ENCODE results near the gene ATG16L1. TPM values are rescaled to one million over a fixed set of nuclear protein-coding genes. Genes with fewer than 3 reads are reported as not detected.

The ATG16L1 gene
- total RNA-seq, 2 experiments from 2014 or later: 31.8 to 44.9 TPM

DNA sequence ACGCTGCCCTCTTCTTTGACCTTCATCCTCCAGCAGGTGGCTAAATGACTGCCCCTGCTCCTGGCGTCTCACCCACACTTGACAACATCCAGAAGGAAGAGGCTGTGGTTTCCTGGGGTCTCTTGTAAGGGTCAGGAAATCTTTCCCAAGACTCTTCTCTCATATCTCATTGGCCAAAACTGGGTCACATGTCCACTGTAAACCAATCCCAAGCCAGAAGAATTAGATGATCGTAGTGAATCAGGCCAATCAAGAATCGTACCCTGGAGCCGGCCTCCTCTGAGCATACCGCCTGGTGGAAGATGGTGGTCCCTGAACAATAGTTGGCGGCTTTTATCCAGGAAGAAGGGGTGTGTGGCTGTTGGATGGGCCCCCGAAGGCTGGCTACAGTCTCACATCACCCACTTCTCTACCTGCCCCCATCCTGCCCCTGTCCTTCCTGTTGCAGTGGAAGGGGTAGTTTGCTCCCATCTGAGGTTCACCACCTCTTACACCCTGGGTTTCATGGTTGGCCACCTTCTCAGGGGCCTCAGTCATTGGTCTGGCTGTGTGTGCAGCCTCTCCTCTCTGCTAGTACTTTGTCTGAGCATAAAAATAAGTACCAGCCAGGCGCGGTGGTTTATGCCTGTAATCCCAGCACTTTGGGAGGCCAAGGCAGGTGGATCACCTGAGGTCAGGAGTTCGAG, 59.9 kb downstream of the ATG16L1 start:
- H2AFZ ChIP-seq (ENCODE audit: low read length): no peak overlapping the region
- no peaks in the 10 kb centered on the region for H3K9me3 ChIP-seq (ENCODE audit: low read length)
- no peak overlapping the region for H3K4me2 ChIP-seq (ENCODE audit: low read length)
- H3K36me3 ChIP-seq (ENCODE audit: insufficient read depth, low read length): no peaks in the 10 kb centered on the region
- BruUV-seq (replicated peaks): no TSS peak
- no peaks in the 10 kb centered on the region for H3K4me1 ChIP-seq (ENCODE audit: insufficient read depth, low read length, poor library complexity, severe bottlenecking)
- no peak for DNase-seq (ENCODE audit: low spot score)
- no peaks in the 10 kb centered on the region for H3K9me2 ChIP-seq (ENCODE audit: insufficient read depth, low read length)
- H4K20me1 ChIP-seq (ENCODE audit: insufficient read depth, low read length): no peaks in the 10 kb centered on the region
- intact Hi-C loops (cut with micrococcal nuclease; ENCODE audit: unreplicated experiment): no loop called here
- CTCF ChIA-PET (ENCODE audit: unreplicated experiment): no interaction called here
- TF ChIP-seq EZH2phosphoT487 (IDR thresholded peaks at IDR 0.05; ENCODE audit: borderline replicate concordance, low read depth, low read length): no peak
- TF ChIP-seq, protein P1, sequence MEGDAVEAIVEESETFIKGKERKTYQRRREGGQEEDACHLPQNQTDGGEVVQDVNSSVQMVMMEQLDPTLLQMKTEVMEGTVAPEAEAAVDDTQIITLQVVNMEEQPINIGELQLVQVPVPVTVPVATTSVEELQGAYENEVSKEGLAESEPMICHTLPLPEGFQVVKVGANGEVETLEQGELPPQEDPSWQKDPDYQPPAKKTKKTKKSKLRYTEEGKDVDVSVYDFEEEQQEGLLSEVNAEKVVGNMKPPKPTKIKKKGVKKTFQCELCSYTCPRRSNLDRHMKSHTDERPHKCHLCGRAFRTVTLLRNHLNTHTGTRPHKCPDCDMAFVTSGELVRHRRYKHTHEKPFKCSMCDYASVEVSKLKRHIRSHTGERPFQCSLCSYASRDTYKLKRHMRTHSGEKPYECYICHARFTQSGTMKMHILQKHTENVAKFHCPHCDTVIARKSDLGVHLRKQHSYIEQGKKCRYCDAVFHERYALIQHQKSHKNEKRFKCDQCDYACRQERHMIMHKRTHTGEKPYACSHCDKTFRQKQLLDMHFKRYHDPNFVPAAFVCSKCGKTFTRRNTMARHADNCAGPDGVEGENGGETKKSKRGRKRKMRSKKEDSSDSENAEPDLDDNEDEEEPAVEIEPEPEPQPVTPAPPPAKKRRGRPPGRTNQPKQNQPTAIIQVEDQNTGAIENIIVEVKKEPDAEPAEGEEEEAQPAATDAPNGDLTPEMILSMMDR (conservative IDR thresholded peaks at IDR 0.05; ENCODE audit: low read length): no peak
- POLR2A ChIA-PET: no interaction called here
- no peaks in the 10 kb centered on the region for H3K79me2 ChIP-seq (ENCODE audit: insufficient read depth, low read depth, low read length)
- no peak overlapping the region for H3K4me3 ChIP-seq (ENCODE audit: low read depth, low read length, poor library complexity, severe bottlenecking)
- H3K27ac ChIP-seq (ENCODE audit: low read depth, low read length, poor library complexity, severe bottlenecking): no peak overlapping the region

DNA sequence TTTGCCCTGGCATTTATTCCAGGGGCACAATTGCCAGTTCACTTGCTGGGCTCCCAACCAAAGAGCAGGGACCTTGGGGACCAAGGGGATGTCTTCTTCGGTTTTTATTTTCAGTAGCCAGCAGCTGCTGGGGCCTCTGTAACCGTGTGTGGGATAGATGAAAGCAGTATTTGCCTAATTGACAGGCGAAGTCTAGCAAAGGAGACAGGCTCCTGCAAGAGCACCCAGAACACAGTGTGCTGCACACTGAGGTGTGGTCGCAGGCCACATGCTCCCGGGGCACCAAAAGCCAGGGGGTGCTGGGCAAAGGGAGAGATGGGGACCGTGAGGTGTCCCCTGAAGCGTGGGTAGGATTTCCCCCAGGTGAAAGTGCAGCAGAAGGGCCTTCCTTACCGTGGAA, 61.4 kb downstream of the ATG16L1 start:
- no peaks in the 10 kb centered on the region for H3K4me1 ChIP-seq (ENCODE audit: insufficient read depth, low read length, poor library complexity, severe bottlenecking)
- no peak for DNase-seq (ENCODE audit: low spot score)
- H3K4me3 ChIP-seq (ENCODE audit: low read depth, low read length, poor library complexity, severe bottlenecking): no peak overlapping the region
- H3K36me3 ChIP-seq (ENCODE audit: insufficient read depth, low read length): no peaks in the 10 kb centered on the region
- TF ChIP-seq, protein P1 (conservative IDR thresholded peaks at IDR 0.05; ENCODE audit: low read length): no peak
- TF ChIP-seq EZH2phosphoT487 (IDR thresholded peaks at IDR 0.05; ENCODE audit: borderline replicate concordance, low read depth, low read length): no peak
- ChIA-PET CTCF (ENCODE audit: unreplicated experiment) (no interaction called here), POLR2A (interaction anchor here (0.6 kb wide), 1 partner anchor 25 kb away, joined by 3 read pairs; no protein-coding TSS in a partner anchor)
- no peaks in the 10 kb centered on the region for H3K79me2 ChIP-seq (ENCODE audit: insufficient read depth, low read depth, low read length)
- no peak overlapping the region for H2AFZ ChIP-seq (ENCODE audit: low read length)
- intact Hi-C loops (cut with micrococcal nuclease; ENCODE audit: unreplicated experiment): no loop called here
- H4K20me1 ChIP-seq (ENCODE audit: insufficient read depth, low read length): no peaks in the 10 kb centered on the region
- H3K4me2 ChIP-seq (ENCODE audit: low read length): no peak overlapping the region
- H3K27ac ChIP-seq (ENCODE audit: low read depth, low read length, poor library complexity, severe bottlenecking): no peak overlapping the region
- no TSS peak for BruUV-seq (replicated peaks)
- H3K9me2 ChIP-seq (ENCODE audit: insufficient read depth, low read length): no peaks in the 10 kb centered on the region
- no peaks in the 10 kb centered on the region for H3K9me3 ChIP-seq (ENCODE audit: low read length)

DNA sequence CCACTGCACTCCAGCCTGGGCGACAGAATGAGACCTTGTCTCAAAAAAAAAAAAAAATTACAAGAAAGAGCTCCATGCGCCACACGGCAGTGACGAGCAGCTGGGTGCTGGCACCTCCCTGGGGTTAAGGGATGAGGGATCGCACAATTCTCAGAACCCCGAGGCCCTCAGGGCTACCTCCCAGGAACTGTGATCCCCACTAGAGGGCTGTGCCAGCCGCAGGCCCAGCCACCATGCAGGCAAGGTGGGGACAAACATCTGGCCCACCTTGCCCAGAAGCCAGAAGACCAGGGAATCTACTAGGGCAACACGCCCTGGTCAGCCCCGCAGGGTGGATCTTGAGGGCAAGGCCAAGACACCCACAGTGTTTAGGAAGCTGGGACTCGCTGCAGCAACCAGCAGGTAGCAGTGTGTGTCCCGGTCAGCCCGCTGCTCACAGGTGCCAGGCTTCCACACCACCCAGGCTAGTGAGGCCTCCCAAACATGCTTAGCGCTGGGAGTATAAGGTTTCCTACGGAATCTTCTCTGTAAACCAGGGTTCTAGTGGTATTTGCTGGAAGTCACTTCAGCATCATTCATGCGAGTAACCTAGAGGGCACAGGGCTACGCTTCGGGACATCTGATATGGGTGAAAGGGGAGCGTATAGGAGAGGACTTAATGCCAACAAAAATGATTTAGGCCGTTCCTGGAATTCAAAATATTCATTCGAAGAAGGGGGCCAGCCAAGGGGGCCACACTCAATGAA, 62.9 kb downstream of the ATG16L1 start:
- POLR2A ChIA-PET: interaction anchor here (0.7 to 1.4 kb wide), 2 partner anchors 108 to 155 kb away, joined by 3 read pairs; no protein-coding TSS in a partner anchor
- CTCF ChIA-PET (ENCODE audit: unreplicated experiment): no interaction called here
- intact Hi-C loops (cut with micrococcal nuclease; ENCODE audit: unreplicated experiment): no loop called here
- Histone ChIP-seq H3K9me3 (ENCODE audit: low read length) (no peaks in the 10 kb centered on the region), H3K79me2 (ENCODE audit: insufficient read depth, low read depth, low read length) (no peaks in the 10 kb centered on the region), H3K4me3 (ENCODE audit: low read depth, low read length, poor library complexity, severe bottlenecking) (no peak overlapping the region), H2AFZ (ENCODE audit: low read length) (no peak overlapping the region), H3K36me3 (ENCODE audit: insufficient read depth, low read length) (no peaks in the 10 kb centered on the region), H3K4me2 (ENCODE audit: low read length) (no peak overlapping the region), H3K9me2 (ENCODE audit: insufficient read depth, low read length) (no peaks in the 10 kb centered on the region), H3K4me1 (ENCODE audit: insufficient read depth, low read length, poor library complexity, severe bottlenecking) (no peaks in the 10 kb centered on the region), H4K20me1 (ENCODE audit: insufficient read depth, low read length) (no peaks in the 10 kb centered on the region), H3K27ac (ENCODE audit: low read depth, low read length, poor library complexity, severe bottlenecking) (no peak overlapping the region)
- TF ChIP-seq, protein P1 (conservative IDR thresholded peaks at IDR 0.05; ENCODE audit: low read length): no peak
- TF ChIP-seq EZH2phosphoT487 (IDR thresholded peaks at IDR 0.05; ENCODE audit: borderline replicate concordance, low read depth, low read length): no peak
- DNase-seq (ENCODE audit: low spot score): no peak
- no TSS peak for BruUV-seq (replicated peaks)
